Right cardiac atrium (tissue), 5 donors: ENCODE data around the gene OSCP1. TPM values are rescaled to one million over a fixed set of nuclear protein-coding genes. Genes with fewer than 3 reads are reported as not detected.
"Not testable (repeated sequence)": the region's sequence is repeated elsewhere in the genome, so short reads cannot be mapped to it uniquely, and the experiment has no call there.

Experiments used
- ATAC-seq, 2 donors: fragments of 200-7000 bp; cut with Tn5 transposase; one replicate each; pipeline versions ENCODE4 v1.8.0 to v1.9.1; 2020; ENCODE audit warnings: moderate library complexity in 2 of 2, mild to moderate bottlenecking in 1 of 2
- DNase-seq, 3 donors: peaks; one replicate each; pipeline ENCODE4 v3.0.0-alpha.2; 2020
- H3K27ac ChIP-seq: one replicate; pipeline ENCODE4 v1.5.1; 2013; ENCODE audit warnings: mild to moderate bottlenecking, low read length, control low read depth, moderate library complexity
- H3K27me3 ChIP-seq: one replicate; pipeline ENCODE4 v1.6.1; 2013; ENCODE audit not compliant: control insufficient read depth, insufficient read depth
- H3K4me1 ChIP-seq: one replicate; pipeline ENCODE4 v1.6.1; 2013; ENCODE audit warnings: low read length; ENCODE audit not compliant: control insufficient read depth, insufficient read depth
- H3K4me3 ChIP-seq: one replicate; pipeline ENCODE4 v1.5.1; 2013; ENCODE audit warnings: low read length, control low read depth
- H3K9me3 ChIP-seq: one replicate; pipeline ENCODE4 v1.6.1; 2013; ENCODE audit warnings: low read length; ENCODE audit not compliant: control insufficient read depth
- WGBS: extraction: QIAGEN DNeasy Blood & Tissue Kit; methylation state at CpG from one replicate; pipeline ENCODE4 v1.1.7; 2013; 5-methylcytosine and 5-hydroxymethylcytosine counted together
- intact Hi-C, 4 donors: fragments of 100-400 bp; cut with DNase I; formaldehyde crosslinking; loops; one replicate each; pipeline versions ENCODE4 v1.11.0 to v1.14.0; 2022 to 2023
- polyA plus RNA-seq: library from polyadenylated mRNA; stranded (reverse); fragments of 200-250 nt; gene quantifications from one replicate; pipeline ENCODE4 v1.2.3, GENCODE V29; 2013
- total RNA-seq, 4 donors: library from RNA; stranded (reverse); fragmentation: NEBNext Ultra II Directional; extraction: Animal tissue kit (Norgen Biotek cat#: 25700); gene quantifications; one replicate each; pipeline ENCODE4 v1.2.1, GENCODE V29; 2021
- donor health status: healthy with polysubstance abuse.
- donor health status: DM: no; HTN: yes; CAD: no.
- donor health status: DM: no; HTN: no; CAD: no.
- donor health status: DM: no; HTN: yes; CAD: no; lungs with severe emphysema.
- donor health status: DM: yes; HTN: yes; CAD: no.

Gene OSCP1
- total and polyA plus RNA-seq, 5 donors: 6.7 to 10.2 (median 8.4) TPM

DNA sequence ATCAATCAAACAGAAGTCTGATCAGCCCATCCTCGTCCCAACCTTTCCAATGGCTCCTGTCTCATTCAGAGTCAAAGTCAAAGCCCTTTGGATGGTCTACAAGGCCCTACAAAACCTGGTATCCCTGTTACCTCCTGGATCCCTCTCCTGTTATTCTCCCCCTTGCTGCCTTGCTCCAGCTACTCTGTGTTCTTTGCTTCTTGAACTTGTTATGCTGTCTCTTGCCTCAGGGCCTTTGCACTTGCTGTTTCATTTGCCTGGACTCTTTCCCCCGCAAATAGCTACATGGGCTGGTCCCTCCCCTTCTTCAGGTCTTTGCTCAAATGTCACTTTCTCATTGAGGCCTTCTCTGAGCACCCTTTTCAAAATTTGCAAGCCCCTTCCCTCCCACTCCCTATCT lies 33.8 kb upstream of the OSCP1 start:
- intact Hi-C loops: no loop called here
- Histone ChIP-seq H3K27ac (no peak overlapping the region), H3K27me3 (no peaks in the 10 kb centered on the region), H3K9me3 (no peaks in the 10 kb centered on the region), H3K4me3 (no peak overlapping the region), H3K4me1 (no peaks in the 10 kb centered on the region)
- no peak for DNase-seq
- ATAC-seq: no peak
- 92% methylated on average over 2 of the region's 2 CpGs for WGBS

DNA sequence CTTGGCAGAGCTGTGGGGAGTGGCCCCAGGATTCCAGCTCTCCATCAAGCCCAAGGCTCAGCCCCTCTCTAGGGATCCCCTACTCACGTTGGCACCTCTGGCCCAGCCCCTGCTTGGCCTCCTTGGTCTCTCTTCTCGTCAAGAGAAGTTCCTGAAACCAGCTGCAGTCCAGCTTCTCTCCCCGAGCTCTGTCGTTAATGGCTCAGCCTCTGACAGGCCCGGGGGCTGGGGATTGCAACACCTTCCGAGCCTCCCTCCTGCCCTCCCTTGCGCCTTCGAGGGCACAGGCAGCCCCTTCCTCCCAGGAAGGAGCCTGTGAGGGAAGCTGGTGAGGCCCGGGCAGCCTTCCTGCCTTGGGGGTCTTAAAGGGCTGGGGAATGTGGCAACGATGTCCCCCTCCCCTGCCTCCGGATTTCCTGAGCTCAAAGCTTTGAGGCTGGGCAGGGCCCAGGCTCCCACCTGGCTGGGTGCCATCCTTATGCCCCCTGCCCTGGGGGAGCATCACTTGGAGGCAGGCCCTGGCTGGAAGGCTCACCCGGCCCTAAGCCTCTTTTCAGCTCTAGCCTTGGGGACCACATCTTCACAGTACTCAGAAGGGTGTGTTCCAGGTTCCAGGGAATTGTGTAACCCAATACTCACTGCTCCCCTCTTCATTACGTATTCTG lies 32.6 kb upstream of the OSCP1 start, which contains the start of gene CSF3R:
CSF3R (minus strand) TSS at position 190 of the 665 bp plus-strand sequence. CDS start 3,417 bp downstream, outside the sequence.
- Histone ChIP-seq H3K9me3 (no peaks in the 10 kb centered on the region), H3K27me3 (no peaks in the 10 kb centered on the region), H3K4me1 (no peaks in the 10 kb centered on the region), H3K4me3 (peak within 1 kb of the TSS; percentile 4), H3K27ac (no peak within 1 kb of the TSS)
- intact Hi-C loops: no loop called here
- peak; percentile 30 to 58 for ATAC-seq
- 38% methylated on average over 13 of the region's 13 CpGs for WGBS
- peak; percentile 40 to 73 (median 51) for DNase-seq

DNA sequence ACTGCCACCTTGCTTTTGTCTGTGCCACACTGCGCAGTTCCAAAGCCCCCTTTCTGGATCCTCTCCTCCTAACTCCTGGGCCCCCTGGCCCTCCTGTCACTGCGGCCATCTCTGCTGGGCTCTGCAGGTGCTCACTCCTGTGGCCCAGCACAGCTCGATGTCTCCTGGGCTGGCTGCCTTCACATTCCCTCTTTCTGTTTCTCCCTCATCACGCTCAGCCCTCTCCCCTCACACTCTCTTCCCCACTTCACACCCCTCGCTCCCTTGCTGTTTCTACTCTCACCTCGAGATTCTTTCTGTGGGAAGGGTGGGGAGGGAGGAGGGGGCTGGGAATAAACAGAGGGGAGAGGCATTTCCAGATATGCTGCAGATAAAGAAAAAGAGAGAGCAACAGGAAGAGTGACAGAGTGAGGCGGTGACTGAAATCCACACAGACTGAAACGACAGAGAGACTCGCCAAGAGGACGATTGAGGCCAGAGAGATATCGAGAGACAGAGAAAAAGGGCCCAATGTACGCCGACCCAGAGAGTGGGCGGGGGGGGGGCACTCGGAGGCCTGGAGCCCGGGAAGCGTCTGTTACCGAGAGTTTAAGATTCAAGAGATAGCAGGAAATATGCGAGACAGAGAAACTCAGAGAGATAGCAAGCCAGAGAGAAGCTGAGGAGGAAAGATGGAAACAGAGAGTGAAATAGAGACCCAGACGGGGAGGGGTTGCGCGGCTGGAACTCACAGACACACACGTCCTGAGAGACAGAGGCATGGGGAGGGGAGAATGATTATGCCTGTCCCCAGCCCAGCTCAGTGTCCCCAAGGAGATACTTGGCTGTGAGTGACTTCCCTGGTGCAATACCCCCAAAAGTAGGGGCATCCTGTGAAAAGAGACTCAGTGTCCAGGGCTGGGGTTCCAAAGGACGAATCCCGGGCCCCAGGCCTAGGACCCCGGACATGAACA lies 31.8 kb upstream of the OSCP1 start:
- Histone ChIP-seq H3K4me1 (no peaks in the 10 kb centered on the region), H3K4me3 (peak overlapping the region; percentile 4), H3K27me3 (no peaks in the 10 kb centered on the region), H3K27ac (no peak overlapping the region), H3K9me3 (no peaks in the 10 kb centered on the region)
- DNase-seq (peak in 1 of 3 donors; percentile 52), ATAC-seq (peak; percentile 20 to 22)
- intact Hi-C loops: no loop called here
- WGBS: 17% methylated on average over 26 of the region's 26 CpGs

DNA sequence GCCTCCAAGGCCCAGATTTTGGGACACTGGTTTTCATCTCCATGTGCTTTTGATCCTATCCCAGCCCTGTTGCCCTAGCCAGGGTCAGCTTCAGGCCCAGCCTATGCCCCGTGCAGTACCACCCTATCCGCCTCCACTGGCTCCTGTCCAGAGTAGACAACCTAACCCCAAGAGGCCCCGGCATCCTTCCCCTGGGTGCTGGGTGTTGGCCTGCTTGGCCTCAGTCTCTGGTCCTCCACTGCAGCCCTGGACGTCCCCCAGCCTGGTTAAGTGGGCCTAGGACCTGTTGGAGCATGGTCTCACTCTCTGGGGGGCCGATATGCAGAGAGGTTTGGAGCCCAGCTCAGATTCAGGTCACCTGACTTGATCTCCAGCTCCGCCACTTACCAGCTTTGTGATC lies 30.8 kb upstream of the OSCP1 start:
- no peak for DNase-seq
- ATAC-seq: peak in 1 of 2 donors; percentile 34
- intact Hi-C loops: no loop called here
- Histone ChIP-seq H3K4me3 (no peak overlapping the region), H3K9me3 (no peaks in the 10 kb centered on the region), H3K4me1 (no peaks in the 10 kb centered on the region), H3K27ac (no peak overlapping the region), H3K27me3 (no peaks in the 10 kb centered on the region)
- WGBS: 79% methylated on average over 6 of the region's 6 CpGs

- Histone ChIP-seq H3K27me3 (no peaks in the 10 kb centered on the region), H3K27ac (no peak overlapping the region), H3K4me1 (no peaks in the 10 kb centered on the region), H3K9me3 (no peaks in the 10 kb centered on the region), H3K4me3 (no peak overlapping the region)
- DNase-seq: no peak
- no peak for ATAC-seq
- WGBS: 85% methylated on average over 2 of the region's 2 CpGs
- intact Hi-C loops: no loop called here
These were observed 29.9 kb upstream of the OSCP1 start for GRCh38 chr1:36480161-36480560.

DNA sequence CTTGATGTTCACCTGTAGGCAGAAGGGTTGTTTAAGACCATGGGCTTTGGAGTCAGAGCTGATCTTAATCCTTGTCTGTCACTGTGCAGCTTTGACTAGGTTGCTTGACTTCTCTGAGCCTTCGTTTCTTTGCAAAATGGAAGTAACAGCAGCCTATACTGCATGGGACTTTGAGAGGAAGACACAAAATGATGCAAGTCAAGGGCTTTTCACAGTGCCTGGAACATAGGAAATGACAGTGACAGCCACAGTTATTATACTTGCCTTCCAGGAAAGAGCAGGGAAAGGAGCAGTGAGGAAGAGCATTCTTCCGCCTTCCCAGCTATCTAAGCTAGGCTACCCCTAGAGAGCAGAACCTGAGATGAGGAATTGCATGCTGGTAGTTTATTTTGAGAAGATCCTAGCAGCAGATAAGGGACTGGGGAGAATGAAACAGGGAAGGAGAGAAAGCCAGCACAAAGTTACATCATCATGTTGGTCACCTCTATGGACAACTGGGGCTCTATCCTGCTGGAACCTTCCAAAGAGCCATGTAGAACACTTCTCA lies 29.3 kb upstream of the OSCP1 start:
- H3K4me1 ChIP-seq: no peaks in the 10 kb centered on the region
- no peak overlapping the region for H3K4me3 ChIP-seq
- H3K27me3 ChIP-seq: no peaks in the 10 kb centered on the region
- no peak overlapping the region for H3K27ac ChIP-seq
- 74% methylated on average over 2 of the region's 2 CpGs for WGBS
- ATAC-seq (no peak), DNase-seq (no peak)
- no peaks in the 10 kb centered on the region for H3K9me3 ChIP-seq
- intact Hi-C loops: no loop called here

DNA sequence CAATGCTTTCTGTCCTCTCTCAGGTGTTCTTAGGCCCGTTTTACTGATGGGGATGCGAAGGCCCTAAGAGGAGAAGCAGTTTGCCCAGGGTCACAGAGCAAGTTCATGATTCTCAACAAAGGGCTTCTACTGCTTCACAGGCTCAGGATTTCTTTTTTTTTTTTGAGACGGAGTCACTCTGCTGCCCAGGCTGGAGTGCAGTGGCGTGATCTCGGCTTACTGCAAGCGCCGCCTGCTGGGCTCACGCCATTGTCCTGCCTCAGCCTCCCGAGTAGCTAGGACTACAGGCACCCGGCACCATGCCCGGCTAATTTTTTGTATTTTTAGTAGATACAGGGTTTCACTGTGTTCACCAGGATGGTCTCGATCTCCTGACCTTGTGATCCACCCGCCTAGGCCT lies 27.4 kb upstream of the OSCP1 start:
- H3K4me1 ChIP-seq, H3K9me3 ChIP-seq, H3K4me3 ChIP-seq, DNase-seq, intact Hi-C loops, ATAC-seq, H3K27ac ChIP-seq, H3K27me3 ChIP-seq: not testable (repeated sequence)
- WGBS: 88% methylated on average over 13 of the region's 13 CpGs

- Histone ChIP-seq H3K4me1 (no peaks in the 10 kb centered on the region), H3K9me3 (no peaks in the 10 kb centered on the region), H3K27ac (no peak overlapping the region), H3K4me3 (no peak overlapping the region), H3K27me3 (no peaks in the 10 kb centered on the region)
- intact Hi-C loops: no loop called here
- 92% methylated on average over 5 of the region's 5 CpGs for WGBS
- no peak for DNase-seq
- ATAC-seq: no peak
These were observed 26.7 kb upstream of the OSCP1 start for GRCh38 chr1:36476945-36477344.

- DNase-seq: no peak
- WGBS: 71% methylated on average over 7 of the region's 7 CpGs
- ATAC-seq: no peak
- H3K27me3 ChIP-seq: no peaks in the 10 kb centered on the region
- intact Hi-C loops: no loop called here
- H3K27ac ChIP-seq: no peak overlapping the region
- H3K4me1 ChIP-seq: no peaks in the 10 kb centered on the region
- H3K4me3 ChIP-seq: no peak overlapping the region
- H3K9me3 ChIP-seq: no peaks in the 10 kb centered on the region
These were observed 25.8 kb upstream of the OSCP1 start for GRCh38 chr1:36475910-36476604.

DNA sequence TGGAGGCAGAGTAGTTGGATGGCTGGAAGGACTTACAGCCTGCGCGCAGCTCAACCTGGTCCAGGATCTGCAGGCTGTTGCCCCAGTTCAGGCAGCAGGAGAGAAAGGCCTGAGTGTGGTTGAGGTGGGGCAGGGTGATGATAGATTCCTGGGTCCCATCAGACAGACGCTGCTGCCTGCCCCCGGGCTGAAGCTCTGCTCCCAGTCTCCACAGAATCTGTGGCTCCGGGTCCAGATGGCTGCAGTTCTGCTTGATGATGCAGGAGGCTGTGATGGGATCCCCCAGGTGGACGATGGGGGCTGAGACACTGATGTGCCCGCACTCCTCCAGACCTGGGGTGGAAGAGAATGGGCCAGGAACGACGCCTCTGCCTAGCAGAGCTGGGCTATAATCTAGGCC lies 25.1 kb upstream of the OSCP1 start:
- intact Hi-C loops: no loop called here
- Histone ChIP-seq H3K4me3 (no peak overlapping the region), H3K4me1 (no peaks in the 10 kb centered on the region), H3K27me3 (no peaks in the 10 kb centered on the region), H3K27ac (no peak overlapping the region), H3K9me3 (no peaks in the 10 kb centered on the region)
- 54% methylated on average over 9 of the region's 9 CpGs for WGBS
- ATAC-seq (no peak), DNase-seq (no peak)
